Fibroblast of mammary gland (primary cell): ENCODE results near the gene GABRE.

Experiments
- DNase-seq: peaks from one replicate; pipeline ENCODE4 v3.0.0-alpha.2; 2010; ENCODE audit warnings: low read depth
- H3K4me3 ChIP-seq: 2 replicates; pipeline ENCODE4 v1.5.1; 2011; ENCODE audit warnings: low read depth, mild to moderate bottlenecking, low read length, moderate library complexity; ENCODE audit not compliant: control insufficient read depth
- TF ChIP-seq, protein P1 (sequence below): conservative IDR thresholded peaks from 2 replicates; pipeline ENCODE4 v1.5.1; 2011; ENCODE audit warnings: low read depth, low read length, inconsistent platforms; ENCODE audit not compliant: control insufficient read depth, insufficient read depth

Gene GABRE

DNA sequence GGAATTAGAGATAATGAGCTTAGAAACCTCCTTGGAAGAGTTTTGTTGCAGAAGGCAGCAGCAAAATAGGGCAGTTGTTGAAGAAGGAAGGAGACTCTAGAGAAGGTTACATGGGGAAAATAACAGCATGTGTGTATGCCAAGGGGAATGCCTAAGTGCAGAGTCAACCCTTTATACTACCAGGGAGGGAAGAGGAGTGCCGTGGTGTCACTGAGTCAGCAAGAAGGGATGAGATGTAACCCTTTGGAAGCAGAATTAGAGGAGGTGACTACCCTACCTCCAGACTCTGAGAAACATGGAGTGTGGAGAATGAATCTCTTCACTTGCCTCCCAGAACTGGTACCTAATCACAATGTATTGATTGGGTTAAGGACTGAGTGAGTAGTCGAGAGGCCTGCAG is 6.7 kb upstream of the GABRE start:
- TF ChIP-seq, protein P1, sequence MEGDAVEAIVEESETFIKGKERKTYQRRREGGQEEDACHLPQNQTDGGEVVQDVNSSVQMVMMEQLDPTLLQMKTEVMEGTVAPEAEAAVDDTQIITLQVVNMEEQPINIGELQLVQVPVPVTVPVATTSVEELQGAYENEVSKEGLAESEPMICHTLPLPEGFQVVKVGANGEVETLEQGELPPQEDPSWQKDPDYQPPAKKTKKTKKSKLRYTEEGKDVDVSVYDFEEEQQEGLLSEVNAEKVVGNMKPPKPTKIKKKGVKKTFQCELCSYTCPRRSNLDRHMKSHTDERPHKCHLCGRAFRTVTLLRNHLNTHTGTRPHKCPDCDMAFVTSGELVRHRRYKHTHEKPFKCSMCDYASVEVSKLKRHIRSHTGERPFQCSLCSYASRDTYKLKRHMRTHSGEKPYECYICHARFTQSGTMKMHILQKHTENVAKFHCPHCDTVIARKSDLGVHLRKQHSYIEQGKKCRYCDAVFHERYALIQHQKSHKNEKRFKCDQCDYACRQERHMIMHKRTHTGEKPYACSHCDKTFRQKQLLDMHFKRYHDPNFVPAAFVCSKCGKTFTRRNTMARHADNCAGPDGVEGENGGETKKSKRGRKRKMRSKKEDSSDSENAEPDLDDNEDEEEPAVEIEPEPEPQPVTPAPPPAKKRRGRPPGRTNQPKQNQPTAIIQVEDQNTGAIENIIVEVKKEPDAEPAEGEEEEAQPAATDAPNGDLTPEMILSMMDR: no peak
- DNase-seq: peak; percentile 81
- H3K4me3 ChIP-seq: no peak overlapping the region

DNA sequence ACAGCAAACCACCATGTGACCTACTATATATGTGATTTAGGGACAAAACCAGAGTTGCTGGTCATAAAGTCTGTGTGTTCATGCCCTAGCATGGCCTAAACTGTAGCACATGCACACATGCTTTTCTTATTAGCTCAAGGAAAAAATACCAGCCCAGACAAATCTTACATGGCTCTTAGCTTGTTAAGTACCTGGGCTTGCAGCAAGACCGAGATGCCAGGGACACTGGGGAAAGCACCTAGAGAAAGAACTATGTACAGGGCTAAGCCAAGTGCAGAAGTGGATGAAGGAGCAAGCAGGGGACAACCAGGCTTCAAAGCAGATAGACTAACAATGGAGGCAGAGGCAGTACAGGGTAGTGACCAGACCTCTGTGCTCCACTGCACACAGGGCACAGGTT is 3.4 kb upstream of the GABRE start:
- DNase-seq: no peak
- no peak overlapping the region for H3K4me3 ChIP-seq
- TF ChIP-seq, protein P1: no peak

DNA sequence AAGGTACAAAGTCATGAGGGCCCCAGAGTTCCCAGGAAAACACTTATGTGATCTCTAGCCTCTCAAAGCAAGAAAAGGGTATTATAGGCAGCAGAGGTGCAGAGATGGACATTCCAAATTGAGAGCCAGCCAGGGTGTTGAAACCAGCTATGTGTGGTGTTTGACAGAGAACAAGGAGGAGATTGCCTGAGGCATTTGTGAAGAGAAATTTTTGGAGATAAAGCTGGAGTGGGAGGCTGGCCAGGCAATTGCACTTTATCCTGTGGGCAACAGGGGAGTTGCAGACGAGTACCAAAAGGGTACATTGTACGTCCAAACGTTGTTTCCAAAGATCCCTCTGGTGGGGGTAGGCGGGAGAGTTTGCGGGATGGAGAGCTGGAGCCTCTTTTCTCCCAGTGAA is 2.5 kb upstream of the GABRE start:
- no peak for DNase-seq
- no peak overlapping the region for H3K4me3 ChIP-seq
- TF ChIP-seq, protein P1: no peak

DNA sequence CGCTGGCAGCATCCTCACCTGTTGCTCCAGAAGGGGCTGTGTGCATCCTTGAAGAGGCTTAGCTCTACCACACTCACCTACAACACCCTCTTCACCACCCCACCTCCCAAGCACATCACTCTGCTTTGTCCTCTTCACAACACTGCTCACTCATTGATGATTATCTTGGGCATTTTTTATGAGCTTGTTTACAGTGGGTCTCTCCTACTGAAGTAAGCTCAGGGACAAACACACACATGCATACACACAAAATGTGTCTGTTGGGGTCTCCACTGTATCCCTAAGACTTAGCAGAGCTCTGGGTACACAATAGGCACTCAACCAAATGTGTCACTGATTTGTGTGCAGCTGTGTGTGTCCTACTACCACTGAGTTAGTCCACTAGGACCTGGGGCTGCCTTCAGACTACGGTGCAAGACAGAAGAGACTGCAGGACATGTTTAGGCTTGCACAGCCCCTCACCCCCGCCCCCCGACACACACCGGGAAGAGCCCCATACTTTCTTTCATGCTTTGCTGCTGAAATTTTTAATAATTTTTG is 1.3 kb upstream of the GABRE start:
- no peak overlapping the region for H3K4me3 ChIP-seq
- TF ChIP-seq, protein P1: no peak
- DNase-seq: no peak

DNA sequence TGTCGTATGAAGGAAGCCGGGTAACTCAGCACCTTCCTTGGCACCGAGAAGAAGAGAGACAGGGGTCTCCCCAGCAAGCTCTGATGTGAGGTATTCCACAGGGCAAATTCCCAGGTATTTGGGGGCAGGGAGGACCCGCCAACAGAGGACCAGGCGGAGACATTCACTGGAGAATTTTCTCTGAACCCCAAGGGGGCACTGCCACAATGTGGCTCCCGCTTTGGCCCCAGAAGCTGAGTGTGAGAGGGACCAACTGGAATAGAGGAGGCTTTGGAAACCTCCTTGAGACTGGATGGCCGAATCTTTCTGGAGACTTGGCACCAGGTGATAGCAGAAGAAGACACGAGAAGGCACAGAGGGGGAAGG is 735 bp upstream of the GABRE start:
- H3K4me3 ChIP-seq: no peak overlapping the region
- TF ChIP-seq, protein P1: no peak
- DNase-seq: no peak

DNA sequence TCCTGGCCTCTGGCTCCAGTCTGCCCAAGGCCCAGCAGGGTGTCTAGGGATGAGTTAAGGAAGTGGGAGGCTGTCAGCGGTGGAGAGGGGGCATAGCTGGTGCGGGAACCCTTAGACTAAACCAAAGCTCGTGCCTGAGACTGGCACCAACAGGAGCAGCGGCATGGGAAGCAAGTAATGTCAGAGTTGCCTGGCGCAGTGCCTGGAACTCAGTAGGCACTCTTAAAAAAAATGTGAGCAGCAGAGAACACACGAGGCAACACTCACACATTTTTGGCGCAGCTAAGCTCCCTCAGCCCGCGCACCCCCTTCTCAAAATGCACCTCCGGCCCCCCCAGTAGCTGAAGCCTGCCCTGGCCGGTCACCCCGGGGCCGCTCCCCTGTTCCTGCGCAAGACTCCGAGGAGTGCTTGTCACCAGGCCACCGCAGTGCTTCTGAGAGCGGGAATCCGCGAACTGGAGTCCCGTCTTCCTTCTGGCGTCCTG is 583 bp downstream of the GABRE start:
- peak overlapping the region; percentile 51 for H3K4me3 ChIP-seq
- TF ChIP-seq, protein P1: no peak

More for the DNA sequence above, 583 bp downstream of the GABRE start:
- DNase-seq: no peak
